Hematopoietic multipotent progenitor cell treated with erythropoietin and hydrocortisone succinate and interleukin-3 and kit ligand, for 15 days (in vitro differentiated cells): ENCODE data around the gene LIPJ.

ENCODE experiments used
- DNase-seq: peaks from one replicate; pipeline ENCODE4 v3.0.0-alpha.2; 2015; ENCODE audit warnings: low spot score

LIPJ gene, protein sequence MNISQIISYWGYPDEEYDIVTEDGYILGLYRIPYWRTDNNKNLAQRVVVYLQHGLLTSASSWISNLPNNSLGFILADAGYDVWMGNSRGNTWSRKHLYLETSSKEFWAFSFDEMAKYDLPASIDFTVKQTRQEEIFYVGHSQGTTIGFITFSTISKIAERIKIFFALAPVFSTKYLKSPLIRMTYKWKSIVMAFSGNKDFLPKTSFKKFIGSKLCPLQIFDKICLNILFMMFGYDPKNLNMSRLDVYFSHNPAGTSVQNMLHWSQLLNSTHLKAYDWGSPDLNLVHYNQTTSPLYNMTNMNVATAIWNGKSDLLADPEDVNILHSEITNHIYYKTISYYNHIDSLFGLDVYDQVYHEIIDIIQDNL

DNA sequence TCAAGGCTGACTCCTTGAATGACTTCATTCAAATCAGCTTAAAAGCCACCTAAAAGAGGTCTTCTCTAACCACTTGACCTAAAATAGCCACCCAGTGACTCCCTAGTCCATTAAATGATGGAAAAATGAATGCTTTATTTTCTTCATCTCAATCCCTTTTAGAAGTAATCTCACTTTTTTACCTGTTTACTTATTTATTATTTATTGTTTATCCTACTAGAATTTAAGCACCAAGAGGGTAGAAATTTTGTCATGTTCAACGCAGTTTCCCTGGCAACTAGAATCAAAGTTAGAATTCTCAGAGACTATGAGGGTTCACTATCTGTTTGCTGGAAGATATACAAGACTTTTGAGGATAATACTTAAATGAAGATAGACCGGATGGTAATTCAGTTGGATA lies at the start of gene LIPJ:
Gene LIPJ, plus strand, starts transcription at position 301 of the 400 bp plus-strand sequence. CDS start 3,926 bp downstream, outside the sequence.
- no peak for DNase-seq

DNA sequence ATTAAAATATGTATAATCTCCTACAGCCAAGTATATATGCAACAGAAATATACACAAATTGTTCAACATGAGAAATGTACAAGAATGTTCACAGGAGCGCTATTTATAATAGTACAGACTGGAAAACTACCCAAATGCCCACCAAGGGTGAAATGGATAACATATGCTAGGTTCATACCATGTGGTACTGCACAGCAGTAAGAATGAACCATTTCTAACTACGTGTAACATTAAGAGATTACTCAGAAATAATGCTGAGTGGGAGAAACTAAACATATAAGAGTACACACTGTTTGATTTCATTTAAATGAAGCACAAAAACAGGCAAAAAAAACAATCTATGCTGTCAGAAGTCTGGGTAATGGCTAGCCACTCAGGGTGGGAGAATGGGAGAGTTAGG lies 49.2 kb upstream of the LIPJ start:
- DNase-seq: no peak

DNA sequence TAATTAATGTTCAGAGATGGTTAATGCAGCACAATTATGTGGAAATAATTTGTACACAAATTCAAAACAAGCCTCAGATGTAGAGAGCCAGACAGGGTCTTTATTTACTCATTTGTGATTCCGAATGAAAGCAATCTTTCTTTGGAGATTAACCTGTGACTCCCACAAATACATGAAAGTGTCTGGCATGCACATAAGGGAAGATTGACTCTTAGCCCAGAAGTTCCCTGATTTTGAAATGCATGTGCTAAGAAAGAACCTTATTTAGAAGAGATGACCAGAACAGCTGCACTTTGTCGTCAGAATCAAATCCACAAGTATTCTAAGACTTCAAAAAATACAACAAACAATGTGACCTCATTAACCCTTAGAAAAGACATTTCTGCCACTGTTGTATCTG lies 48.5 kb upstream of the LIPJ start:
- no peak for DNase-seq

DNA sequence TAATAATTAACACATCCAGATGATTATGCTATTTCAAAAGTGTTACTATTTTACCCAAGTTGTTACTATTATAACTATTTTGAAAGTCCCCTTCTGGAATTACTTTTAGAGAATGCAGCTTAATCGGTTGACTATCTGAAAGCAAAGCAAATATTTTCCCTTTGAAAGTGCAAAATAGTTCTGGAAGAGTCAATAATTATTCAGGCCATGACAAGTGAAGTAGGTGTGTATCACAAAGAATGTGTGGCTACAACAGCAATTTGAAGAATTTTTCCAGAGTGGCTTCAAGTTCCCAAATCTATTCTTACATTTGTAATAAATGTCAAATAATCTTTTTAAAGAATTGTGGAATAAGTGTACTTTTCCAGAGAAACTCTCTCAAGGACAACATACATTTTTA lies 46.2 kb upstream of the LIPJ start:
- DNase-seq: no peak

DNA sequence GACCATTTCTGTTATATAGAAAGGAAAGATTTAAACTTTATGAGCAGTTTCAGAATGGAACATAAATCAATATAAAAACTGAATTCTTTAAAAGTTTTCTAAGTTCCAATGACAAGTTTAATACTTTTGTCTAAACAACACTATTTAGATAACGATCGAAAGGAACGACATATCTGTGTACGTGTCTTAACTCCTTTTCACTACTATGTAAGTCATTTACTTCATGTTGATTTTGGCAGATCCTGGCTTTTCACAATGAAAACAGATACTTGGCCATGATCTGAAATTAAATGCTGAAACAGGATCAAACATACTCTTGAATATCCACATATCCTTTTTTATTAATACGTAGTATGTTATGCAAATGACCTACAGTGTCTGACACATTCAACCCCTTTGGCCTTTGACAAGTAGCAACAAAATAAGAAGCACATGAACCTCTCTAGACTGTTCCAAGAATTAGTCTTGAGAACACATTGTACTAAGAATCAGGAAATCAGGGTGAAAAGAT lies 45.4 kb upstream of the LIPJ start:
- DNase-seq: no peak

DNA sequence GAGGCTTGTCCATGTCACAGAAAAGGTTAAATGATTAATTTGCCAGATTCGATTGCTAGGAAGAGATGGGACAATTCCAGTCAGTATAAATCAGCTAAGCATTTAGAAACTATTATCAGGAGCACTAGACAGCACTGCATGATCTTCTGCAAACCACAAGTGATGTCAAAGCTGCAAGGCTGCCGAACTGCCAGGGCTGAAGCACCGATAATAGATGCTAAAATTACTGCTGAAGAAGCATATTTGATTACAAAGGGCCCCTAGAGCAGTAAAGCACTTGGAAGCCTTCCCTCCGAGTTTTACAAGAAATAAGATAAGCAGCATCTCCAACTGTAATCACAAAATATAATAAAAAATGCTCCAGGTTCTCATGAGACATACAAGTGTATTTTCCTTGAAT lies 44.0 kb upstream of the LIPJ start:
- no peak for DNase-seq

DNA sequence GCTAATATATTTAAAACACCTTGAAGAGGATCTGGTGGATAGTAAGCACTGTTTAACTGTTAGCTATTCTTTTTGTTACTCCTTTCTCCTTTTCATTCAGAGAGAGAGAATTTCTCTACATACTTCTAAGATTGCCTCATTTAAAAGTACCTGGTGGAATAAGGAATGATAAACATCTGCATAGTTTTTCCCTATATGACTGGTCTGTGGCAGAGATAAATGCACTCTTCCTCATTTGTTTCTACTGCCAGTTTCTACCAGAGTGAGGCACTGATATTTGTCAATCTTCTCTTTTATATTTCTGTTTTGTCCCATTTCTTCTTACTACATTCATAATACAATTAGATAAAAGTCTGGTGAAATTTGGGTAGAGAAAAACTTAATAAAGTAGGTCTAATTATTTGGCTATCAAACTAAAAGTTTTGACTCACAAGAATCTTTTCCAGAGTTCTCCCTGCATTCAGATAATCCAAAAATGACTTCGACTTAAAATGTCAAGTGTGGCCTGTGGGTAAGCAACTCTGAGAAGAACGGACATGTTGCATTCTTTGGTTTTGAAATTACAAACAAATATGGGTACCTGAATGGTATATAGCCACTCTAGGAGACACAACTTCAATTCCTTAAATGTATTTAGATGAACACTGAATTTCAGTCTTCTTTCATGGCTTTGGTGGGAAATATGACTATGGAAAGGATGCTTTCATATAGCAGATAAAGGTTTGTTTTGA lies 42.3 kb upstream of the LIPJ start:
- no peak for DNase-seq

DNA sequence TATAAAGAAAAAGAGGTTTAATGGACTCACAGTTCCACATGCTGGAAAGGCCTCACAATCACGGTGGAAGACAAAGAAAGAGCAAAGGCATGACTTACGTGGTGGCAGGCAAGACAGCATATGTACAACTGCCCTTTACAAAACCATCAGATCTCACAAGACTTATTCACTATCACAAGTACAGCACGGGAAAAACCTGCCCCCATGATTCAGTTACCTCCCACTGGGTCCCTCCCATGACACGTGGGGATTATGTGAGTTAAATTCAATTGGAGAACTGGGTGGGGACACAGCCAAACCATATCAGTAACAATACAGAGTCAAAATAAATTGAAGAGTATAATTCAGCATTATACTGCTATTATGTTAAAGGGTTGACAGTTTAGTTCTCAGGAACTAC lies 41.2 kb upstream of the LIPJ start:
- DNase-seq: no peak

DNA sequence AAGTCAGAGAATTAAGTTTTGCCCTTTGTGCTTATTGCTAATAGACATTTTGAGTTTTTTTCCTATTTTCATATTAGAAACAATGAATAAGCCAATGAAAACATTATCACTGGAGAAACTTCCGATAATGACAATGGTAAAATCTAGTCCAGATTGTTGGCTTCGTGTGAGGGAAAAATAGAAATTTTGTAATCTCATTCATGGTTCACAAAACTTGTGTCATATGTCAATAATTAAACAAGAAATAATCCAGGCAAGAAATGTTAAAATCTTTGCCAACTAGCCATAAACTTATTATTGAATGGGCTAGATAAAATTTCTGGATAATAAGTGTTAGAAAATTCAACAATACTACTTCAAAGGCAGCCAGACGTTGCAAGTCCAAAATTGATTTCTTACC lies 40.1 kb upstream of the LIPJ start:
- DNase-seq: no peak

DNA sequence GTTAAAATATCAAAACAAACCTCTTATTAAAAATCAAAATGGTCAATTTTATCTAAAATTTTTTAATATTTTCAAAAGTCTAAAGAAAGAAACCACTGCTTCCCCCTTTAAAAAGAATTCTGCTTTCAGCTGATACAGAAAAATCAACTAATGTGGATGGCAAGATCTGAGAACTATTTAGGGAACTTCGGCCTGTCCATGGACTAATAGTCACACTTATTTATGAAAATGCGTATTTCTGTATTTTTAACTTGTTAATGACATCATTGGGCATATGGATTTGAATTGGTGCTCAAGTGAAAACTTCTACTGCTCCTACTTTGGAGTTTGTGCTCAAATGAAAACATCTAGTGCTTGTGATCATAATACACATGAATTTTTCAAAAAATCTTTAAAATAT lies 35.3 kb upstream of the LIPJ start:
- DNase-seq: no peak

DNA sequence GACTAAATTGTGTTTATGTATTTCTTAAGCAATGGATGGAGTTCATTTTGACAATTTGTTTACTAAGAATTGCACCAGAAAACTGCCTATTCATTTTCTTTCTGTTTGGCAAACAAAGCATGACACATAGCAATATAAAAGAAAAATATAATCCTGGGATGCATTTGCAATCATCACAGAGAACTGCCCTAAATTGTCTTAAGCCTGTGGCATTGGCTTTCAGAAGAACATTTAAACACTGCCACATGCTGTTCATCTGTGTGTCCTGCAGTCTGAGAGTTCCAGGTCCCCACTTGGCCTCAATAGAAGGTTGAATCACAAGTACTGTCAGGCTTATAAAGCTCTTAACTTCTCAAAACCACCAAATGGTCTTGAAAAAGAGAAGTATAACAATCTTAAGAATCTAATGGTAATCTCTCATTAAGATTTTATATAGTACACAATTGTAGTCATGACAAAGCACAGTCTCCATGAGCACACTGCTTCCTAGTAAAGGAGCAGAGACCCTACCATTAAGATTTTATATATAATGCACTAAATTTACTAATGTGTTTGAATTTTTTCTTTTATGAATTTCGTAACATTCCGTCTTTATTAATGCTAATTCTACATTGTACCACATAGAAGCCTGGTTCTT lies 33.3 kb upstream of the LIPJ start:
- DNase-seq: peak; percentile 2

DNA sequence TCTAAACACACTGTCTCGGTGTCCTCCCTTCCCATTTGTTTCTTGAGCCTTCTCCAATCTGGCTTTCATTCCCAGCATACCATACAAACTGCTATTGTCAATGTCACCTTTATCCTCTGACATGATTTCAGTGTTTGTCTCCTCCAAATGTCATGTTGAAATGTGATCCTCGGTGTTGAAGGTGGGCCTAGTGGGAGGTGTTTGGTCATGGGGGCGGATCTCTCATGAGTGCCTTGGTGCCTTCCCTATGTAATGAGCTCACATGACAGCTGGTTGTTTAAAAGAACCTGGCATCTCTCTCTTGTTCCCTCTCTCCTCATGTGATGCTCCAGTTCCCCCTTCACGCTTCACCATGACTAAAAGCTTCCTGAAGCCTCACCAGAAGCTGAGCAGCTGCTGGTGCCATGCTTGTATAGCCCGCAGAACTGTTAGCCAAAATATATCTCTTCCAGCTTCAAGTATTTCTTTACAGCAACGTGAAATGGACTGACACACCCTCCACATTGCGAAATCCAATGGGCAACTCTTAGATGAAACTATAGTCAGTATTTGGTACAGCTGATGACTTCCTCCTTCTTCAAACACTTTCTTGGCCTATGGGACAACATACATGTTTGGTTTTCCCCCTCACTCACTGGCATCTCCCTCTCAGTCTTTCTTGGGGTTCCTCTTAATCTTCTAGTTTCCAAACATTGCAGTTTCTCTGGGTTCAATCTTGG lies 31.2 kb upstream of the LIPJ start:
- DNase-seq: no peak

DNA sequence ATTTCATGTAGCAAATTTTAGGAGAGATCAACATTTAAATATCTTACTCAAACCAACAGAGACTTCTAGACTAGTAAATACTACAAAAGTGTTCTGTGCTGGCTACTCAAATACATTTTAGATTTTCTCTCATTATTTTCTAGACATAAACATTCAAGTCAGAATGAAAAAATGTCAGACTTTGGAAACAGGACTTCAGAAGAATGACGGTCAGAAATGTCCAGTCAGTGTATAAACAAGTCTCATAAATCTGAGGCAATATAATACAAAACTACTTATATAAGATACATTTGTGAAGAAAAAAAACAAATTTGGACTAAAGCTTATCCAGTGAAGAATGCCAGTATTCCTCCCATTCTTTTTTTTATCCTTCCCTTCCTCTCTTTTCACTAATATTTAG lies 29.3 kb upstream of the LIPJ start:
- DNase-seq: no peak

DNA sequence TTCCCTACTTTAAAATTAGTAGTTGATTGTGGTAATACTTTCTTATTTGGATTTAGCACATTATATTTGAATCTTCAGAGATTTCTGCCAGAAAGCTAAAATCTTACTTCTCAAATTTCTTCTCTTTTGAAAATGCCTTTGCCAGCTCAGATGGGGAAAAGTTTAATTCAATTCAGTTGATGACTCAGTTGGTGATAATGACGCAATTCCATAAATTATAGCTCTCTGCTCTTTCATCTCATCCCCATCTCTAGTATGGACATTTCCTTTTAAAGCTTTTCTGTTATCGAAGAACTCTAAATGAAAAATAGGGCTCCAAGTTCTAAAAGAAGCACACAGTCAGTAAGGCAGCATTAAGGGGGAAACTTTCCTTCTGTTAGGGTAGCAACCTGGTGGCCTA lies 28.9 kb upstream of the LIPJ start:
- no peak for DNase-seq

DNA sequence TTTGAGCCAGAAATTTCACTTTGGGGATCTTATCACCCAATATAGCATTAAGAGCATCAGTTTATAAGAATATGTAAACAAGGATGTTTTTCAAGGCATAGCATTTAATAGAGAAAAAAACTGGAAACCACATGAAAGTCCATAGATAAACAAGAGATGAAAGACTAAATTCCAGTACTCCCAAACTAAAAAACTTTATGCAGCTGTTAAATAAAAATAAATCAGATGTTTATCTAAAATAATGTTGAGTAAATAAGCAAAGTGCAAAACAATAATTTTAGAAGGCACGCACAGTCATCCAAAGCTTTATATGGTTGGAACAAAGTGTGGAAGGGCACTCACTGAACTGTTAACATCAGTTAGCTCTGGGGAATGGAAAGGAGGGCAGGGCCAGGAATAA lies 24.4 kb upstream of the LIPJ start:
- no peak for DNase-seq

DNA sequence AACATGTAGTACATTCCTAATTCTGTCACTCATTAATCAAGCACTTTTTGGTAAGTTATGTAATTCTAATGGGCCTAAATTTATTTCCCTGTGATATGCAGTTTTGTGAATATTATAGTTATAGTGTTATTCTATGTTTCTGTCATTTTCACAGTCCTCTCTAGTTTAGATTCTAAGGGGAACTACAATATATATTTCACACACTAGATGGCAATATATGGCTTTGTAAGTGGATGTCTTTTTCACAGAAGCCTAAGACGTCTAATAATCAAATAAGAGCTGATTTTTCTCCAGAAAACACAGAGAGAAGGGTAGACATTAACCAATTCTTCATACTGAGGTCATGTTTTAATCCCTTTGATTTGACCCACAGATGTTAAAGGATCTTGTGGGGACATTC lies 21.5 kb upstream of the LIPJ start:
- DNase-seq: no peak

DNA sequence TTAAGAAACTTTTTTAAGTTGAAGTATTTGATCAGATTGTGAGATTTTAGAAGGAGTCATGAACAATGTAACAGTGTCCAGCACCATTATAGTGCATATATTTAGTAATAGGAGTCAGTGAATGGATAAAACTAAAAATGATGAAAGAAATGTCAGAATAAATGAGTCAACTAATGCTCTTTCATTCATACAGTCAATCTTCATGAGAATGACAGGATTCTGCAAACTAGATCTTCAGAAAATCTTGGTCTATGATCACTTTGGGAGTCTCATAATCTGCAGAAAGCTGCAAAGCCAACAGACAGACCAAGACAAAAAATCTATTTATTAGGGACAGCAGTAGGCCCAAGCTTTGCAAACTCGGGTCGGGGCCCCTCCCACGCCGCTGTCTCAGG lies 4.2 kb upstream of the LIPJ start:
- DNase-seq: no peak

DNA sequence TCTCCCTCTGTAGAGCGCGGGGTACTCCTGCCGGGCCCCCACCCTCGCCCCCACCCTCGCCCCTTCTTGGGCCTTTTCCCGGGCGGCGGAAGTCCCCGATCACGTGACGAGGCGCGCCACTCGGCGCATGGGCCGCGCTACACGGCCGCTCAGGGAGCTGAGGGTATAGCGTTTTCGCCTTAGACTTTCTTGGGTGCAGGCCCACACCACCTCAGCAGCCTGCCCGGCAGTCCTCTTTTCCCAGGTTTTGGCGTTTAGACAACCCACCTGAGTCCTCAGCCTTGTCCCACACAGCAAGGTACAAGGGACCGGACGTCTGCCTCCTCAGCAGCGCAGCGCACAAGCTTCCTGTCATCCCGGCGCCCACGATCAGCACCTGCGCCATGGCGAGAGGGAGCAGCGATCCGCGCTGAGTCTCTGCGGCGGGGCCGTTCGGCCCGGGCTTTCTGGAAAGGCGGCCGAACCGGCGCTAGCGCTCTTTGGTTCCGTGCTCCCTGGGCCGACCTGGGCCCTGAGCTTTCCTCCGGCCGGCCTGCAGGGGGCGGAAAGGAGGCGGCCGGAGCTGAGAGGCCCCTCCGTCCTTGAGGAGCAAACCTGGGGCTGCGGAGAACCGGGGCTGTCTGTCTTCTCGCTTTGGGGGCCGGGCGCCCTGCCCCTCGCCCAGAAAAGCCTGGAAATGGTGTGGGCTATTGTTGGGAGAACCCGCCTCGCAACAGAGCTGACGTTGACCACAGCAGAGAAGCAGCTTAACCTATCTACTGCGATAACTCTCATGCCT lies 3.6 kb upstream of the LIPJ start, which contains the start of gene RNLS:
Gene RNLS, minus strand, starts transcription at position 513 of the 778 bp plus-strand sequence.
- DNase-seq: peak; percentile 46

DNA sequence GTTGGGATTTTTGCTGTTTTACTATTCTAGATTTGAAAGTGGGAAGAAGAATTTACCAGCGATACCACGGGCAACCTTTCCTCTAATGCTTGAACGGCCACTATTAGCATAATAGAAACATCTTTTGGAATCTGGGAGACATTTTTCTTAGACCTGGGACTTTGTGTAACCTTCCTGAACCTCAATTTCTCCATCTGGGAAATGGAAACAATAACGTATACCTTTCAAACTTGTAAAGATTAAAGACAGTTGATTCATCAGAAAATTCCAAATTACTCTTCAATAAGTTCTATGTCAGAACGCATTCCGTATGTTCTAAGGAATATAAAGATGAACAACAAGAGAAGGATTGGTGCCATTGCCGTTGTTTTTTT lies 3.0 kb upstream of the LIPJ start:
- no peak for DNase-seq

DNA sequence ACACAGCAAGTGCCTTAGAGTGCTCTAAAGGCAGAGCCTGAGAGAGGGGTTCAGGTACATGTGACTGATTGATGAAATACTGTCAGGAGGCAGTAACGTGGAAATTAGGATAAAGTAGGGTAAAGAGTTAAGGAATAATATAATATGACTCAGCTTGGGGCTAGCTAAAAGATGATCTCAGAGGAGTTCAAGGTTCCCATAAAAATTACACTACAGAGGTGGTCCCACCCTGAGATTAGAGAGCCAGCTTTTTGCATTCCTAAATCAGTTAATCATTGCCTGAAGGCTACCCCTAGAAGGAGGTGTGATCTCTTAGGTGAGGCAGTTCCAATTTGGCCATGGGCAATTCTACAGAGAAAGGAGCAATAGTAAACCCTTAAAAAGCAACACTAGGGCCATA lies 5.8 kb downstream of the LIPJ start:
- DNase-seq: no peak

DNA sequence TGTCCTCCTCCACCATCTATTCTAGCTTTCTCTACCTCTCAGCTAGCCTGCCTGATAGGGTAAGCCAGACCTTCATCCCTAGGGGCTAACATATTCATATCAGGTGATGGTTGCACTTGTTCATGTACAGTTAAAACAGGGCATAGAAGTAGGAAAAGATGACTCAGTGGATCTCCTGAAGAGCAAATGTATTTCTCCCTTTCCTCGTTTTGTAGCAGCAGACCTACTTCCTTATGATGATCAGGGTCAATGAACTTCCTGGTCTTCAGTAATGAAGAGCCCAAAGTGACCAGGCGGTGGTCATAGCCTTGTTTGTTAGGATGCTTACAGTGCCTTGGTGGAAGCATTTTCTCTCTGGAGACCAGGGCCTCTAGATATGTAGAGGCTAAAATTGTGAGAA lies 6.3 kb downstream of the LIPJ start:
- DNase-seq: no peak

DNA sequence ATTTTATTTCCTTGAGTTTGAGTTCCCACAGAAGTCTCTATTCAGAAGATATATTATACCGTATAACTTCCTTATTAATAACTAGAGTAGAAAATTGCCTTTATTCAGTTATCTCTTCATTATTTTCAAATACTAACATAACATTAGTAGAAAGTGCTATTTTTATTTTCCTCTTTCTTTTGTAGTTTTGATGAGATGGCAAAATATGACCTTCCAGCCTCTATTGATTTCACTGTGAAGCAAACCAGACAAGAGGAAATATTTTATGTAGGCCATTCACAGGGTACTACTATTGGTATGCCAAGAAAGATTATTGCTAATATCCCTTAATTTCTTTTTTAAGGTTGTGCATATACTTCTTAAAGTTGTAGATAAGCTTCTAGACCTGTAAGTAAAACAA lies 7.9 kb downstream of the LIPJ start:
- DNase-seq: no peak
